NCI-H82 treated with DMSO at 0.1 percent for 48 hours (cell line): Measurements from ENCODE around the gene LHFPL3.
"Not testable (repeated sequence)": the region's sequence is repeated elsewhere in the genome, so short reads cannot be mapped to it uniquely, and the experiment has no call there.

ENCODE experiments used
- DNase-seq: peaks from one replicate; lab custom pipeline; 2025; ENCODE audit not compliant: unreplicated experiment; lab: John Stamatoyannopoulos, UW

The LHFPL3 gene

GRCh38 chr7:104328296-104328969 lies at the start of gene LHFPL3:
LHFPL3 (plus strand) TSS chr7:104328603.
- peak; percentile 47 for DNase-seq

GRCh38 chr7:104281685-104282084 lies 46.7 kb upstream of the LHFPL3 start:
- DNase-seq: not testable (repeated sequence)

- no peak for DNase-seq
Measured at GRCh38 chr7:104286839-104287238, 41.6 kb upstream of the LHFPL3 start.

GRCh38 chr7:104288137-104288536 lies 40.3 kb upstream of the LHFPL3 start:
- DNase-seq: no peak

GRCh38 chr7:104294291-104294690 lies 34.1 kb upstream of the LHFPL3 start:
- DNase-seq: no peak

GRCh38 chr7:104296266-104296665 lies 32.1 kb upstream of the LHFPL3 start:
- DNase-seq: peak; percentile 20

GRCh38 chr7:104296900-104297299 lies 31.5 kb upstream of the LHFPL3 start:
- DNase-seq: no peak

- DNase-seq: peak; percentile 98
Measured at GRCh38 chr7:104299323-104299722, 29.1 kb upstream of the LHFPL3 start.

GRCh38 chr7:104299777-104300176 lies 28.6 kb upstream of the LHFPL3 start:
- DNase-seq: no peak

- DNase-seq: no peak
Measured at GRCh38 chr7:104306793-104307192, 21.6 kb upstream of the LHFPL3 start.

- no peak for DNase-seq
Measured at GRCh38 chr7:104317948-104318629, 10.3 kb upstream of the LHFPL3 start.

- no peak for DNase-seq
Measured at GRCh38 chr7:104327534-104327933, 869 bp upstream of the LHFPL3 start.

- DNase-seq: no peak
Measured at GRCh38 chr7:104327938-104328295, 486 bp upstream of the LHFPL3 start.

GRCh38 chr7:104328970-104329825 lies 795 bp downstream of the LHFPL3 start:
- peak; percentile 37 for DNase-seq

GRCh38 chr7:104341546-104341945 lies 13.1 kb downstream of the LHFPL3 start:
- DNase-seq: peak; percentile 70

GRCh38 chr7:104352736-104353135 lies 24.3 kb downstream of the LHFPL3 start:
- DNase-seq: no peak

- DNase-seq: no peak
Measured at GRCh38 chr7:104357166-104357565, 28.8 kb downstream of the LHFPL3 start.

GRCh38 chr7:104358446-104359132 lies 30.2 kb downstream of the LHFPL3 start:
- no peak for DNase-seq

GRCh38 chr7:104362756-104363155 lies 34.4 kb downstream of the LHFPL3 start:
- no peak for DNase-seq

- no peak for DNase-seq
Measured at GRCh38 chr7:104363355-104363754, 35.0 kb downstream of the LHFPL3 start.

- DNase-seq: peak; percentile 44
Measured at GRCh38 chr7:104366390-104366789, 38.0 kb downstream of the LHFPL3 start.
